WTC11 (cell line): ENCODE results near the gene KRT4. TPM values are rescaled to one million over a fixed set of nuclear protein-coding genes. Genes with fewer than 3 reads are reported as not detected.

Experiments
- ATAC-seq: fragments of 200-7000 bp; cut with Tn5 transposase; 2 replicates; pipeline ENCODE4 v1.10.0; 2021; ENCODE audit warnings: mild to moderate bottlenecking, moderate library complexity
- CTCF ChIA-PET: fragments of 300-600 bp; sonication (Branson Sonifier 250); formaldehyde crosslinking; loops from one replicate; lab custom pipeline; 2021; ENCODE audit warnings: antibody characterized with exemption; lab: Charles Lee
- POLR2A ChIA-PET: fragments of 350-600 bp; sonication (Branson Sonifier 250); formaldehyde crosslinking; loops from one replicate; lab custom pipeline; 2021; ENCODE audit warnings: antibody characterized with exemption; lab: Charles Lee
- DNase-seq: peaks from one replicate; pipeline ENCODE4 v3.0.0; 2021; ENCODE audit warnings: low spot score
- H3K27ac Mint-ChIP-seq: 2 replicates; pipeline ENCODE4 v1.8.0; 2021; ENCODE audit warnings: mixed read lengths
- H3K27me3 Mint-ChIP-seq: 2 replicates; pipeline ENCODE4 v1.8.0; 2021; ENCODE audit warnings: low read depth, mild to moderate bottlenecking, moderate library complexity, mixed read lengths
- H3K36me3 Mint-ChIP-seq: 2 replicates; pipeline ENCODE4 v1.8.0; 2021; ENCODE audit warnings: mixed read lengths
- H3K4me1 Mint-ChIP-seq: 2 replicates; pipeline ENCODE4 v1.8.0; 2022; ENCODE audit warnings: mixed read lengths
- H3K4me3 Mint-ChIP-seq: 2 replicates; pipeline ENCODE4 v1.8.0; 2021; ENCODE audit warnings: mild to moderate bottlenecking, moderate library complexity, mixed read lengths
- H3K9me3 Mint-ChIP-seq: 2 replicates; pipeline ENCODE4 v1.8.0; 2021; ENCODE audit warnings: mixed read lengths
- ARID4B ChIP-seq: sonication (generic); formaldehyde crosslinking; IDR thresholded peaks from 2 replicates; pipeline ENCODE4 v1.8.0; 2023; ENCODE audit warnings: missing genetic modification reagents, mild to moderate bottlenecking, borderline replicate concordance
- ATF1 ChIP-seq: sonication (generic); formaldehyde crosslinking; IDR thresholded peaks from 2 replicates; pipeline ENCODE4 v1.8.1; 2023; ENCODE audit warnings: mild to moderate bottlenecking, moderate library complexity, missing genetic modification reagents
- EMX1 ChIP-seq: fragments of 250-450 bp; sonication (Bioruptor Pico); IDR thresholded peaks from 2 replicates; pipeline ENCODE4 v1.8.0; 2021; ENCODE audit warnings: mild to moderate bottlenecking
- FOXJ3 ChIP-seq: sonication (generic); formaldehyde crosslinking; IDR thresholded peaks from 2 replicates; pipeline ENCODE4 v1.9.0; 2021; ENCODE audit warnings: missing genetic modification reagents, mild to moderate bottlenecking, borderline replicate concordance
- GTF2I ChIP-seq: fragments of 250-450 bp; sonication (Bioruptor Pico); conservative IDR thresholded peaks from 2 replicates; pipeline ENCODE4 v1.4.0; 2021; ENCODE audit warnings: mild to moderate bottlenecking
- MXD4 ChIP-seq: fragments of 250-450 bp; sonication (Bioruptor Pico); IDR thresholded peaks from 2 replicates; pipeline ENCODE4 v1.8.0; 2021; ENCODE audit warnings: mild to moderate bottlenecking, moderate library complexity, borderline replicate concordance
- NFATC4 ChIP-seq: fragments of 250-450 bp; sonication (Bioruptor Pico); IDR thresholded peaks from 2 replicates; pipeline ENCODE4 v1.9.0; 2021; ENCODE audit warnings: mild to moderate bottlenecking
- NFYB ChIP-seq: sonication (generic); formaldehyde crosslinking; conservative IDR thresholded peaks from 2 replicates; pipeline ENCODE4 v1.8.0; 2022; ENCODE audit warnings: low read depth, missing genetic modification reagents
- NR1H2 ChIP-seq: sonication (generic); formaldehyde crosslinking; IDR thresholded peaks from 2 replicates; pipeline ENCODE4 v1.9.0; 2021; ENCODE audit warnings: mild to moderate bottlenecking, moderate library complexity, missing genetic modification reagents
- OVOL2 ChIP-seq: fragments of 250-450 bp; sonication (Bioruptor Pico); IDR thresholded peaks from 2 replicates; pipeline ENCODE4 v1.9.0; 2021; ENCODE audit warnings: mild to moderate bottlenecking, borderline replicate concordance
- SMAD3 ChIP-seq: sonication (generic); formaldehyde crosslinking; IDR thresholded peaks from 2 replicates; pipeline ENCODE4 v1.8.0; 2022; ENCODE audit warnings: missing genetic modification reagents, mild to moderate bottlenecking, borderline replicate concordance
- TEAD4 ChIP-seq: sonication (generic); formaldehyde crosslinking; IDR thresholded peaks from 2 replicates; pipeline ENCODE4 v1.8.0; 2022; ENCODE audit warnings: mild to moderate bottlenecking, missing genetic modification reagents
- TP53 ChIP-seq: sonication (generic); formaldehyde crosslinking; IDR thresholded peaks from 2 replicates; pipeline ENCODE4 v1.8.1; 2023; ENCODE audit warnings: mild to moderate bottlenecking, missing genetic modification reagents
- ZNF121 ChIP-seq: sonication (generic); formaldehyde crosslinking; IDR thresholded peaks from 2 replicates; pipeline ENCODE4 v1.8.0; 2023; ENCODE audit warnings: missing genetic modification reagents
- ZNF138 ChIP-seq: sonication (generic); formaldehyde crosslinking; conservative IDR thresholded peaks from 2 replicates; pipeline ENCODE4 v1.8.1; 2022; ENCODE audit warnings: mild to moderate bottlenecking, moderate library complexity, missing genetic modification reagents
- ZNF232 ChIP-seq: sonication (generic); formaldehyde crosslinking; IDR thresholded peaks from 2 replicates; pipeline ENCODE4 v1.8.0; 2022; ENCODE audit warnings: mild to moderate bottlenecking, missing genetic modification reagents
- ZNF263 ChIP-seq: sonication (generic); formaldehyde crosslinking; IDR thresholded peaks from 2 replicates; pipeline ENCODE4 v1.8.1; 2022; ENCODE audit warnings: low read depth, mild to moderate bottlenecking, moderate library complexity, missing genetic modification reagents
- ZNF281 ChIP-seq: sonication (generic); formaldehyde crosslinking; IDR thresholded peaks from 2 replicates; pipeline ENCODE4 v1.8.0; 2023; ENCODE audit warnings: mild to moderate bottlenecking, missing genetic modification reagents
- ZNF317 ChIP-seq: sonication (generic); formaldehyde crosslinking; IDR thresholded peaks from 2 replicates; pipeline ENCODE4 v1.8.1; 2023; ENCODE audit warnings: low read depth, mild to moderate bottlenecking, moderate library complexity, missing genetic modification reagents, borderline replicate concordance
- ZNF416 ChIP-seq: fragments of 250-450 bp; sonication (Bioruptor Pico); IDR thresholded peaks from 2 replicates; pipeline ENCODE4 v1.9.0; 2021; ENCODE audit warnings: mild to moderate bottlenecking, inconsistent platforms
- ZSCAN18 ChIP-seq: fragments of 250-450 bp; sonication (Bioruptor Pico); IDR thresholded peaks from 2 replicates; pipeline ENCODE4 v2.1.2; 2022; ENCODE audit warnings: mild to moderate bottlenecking, moderate library complexity
- total RNA-seq: library from RNA; stranded (reverse); gene quantifications from 3 replicates; pipeline ENCODE4 v1.2.3, GENCODE V29; 2021

KRT4 gene
- total RNA-seq, 1 experiment from 2014 or later = not detected

GRCh38 chr12:52798671-52799504 is 15.0 kb downstream of the KRT4 start:
- Mint-ChIP-seq H3K36me3 (no peaks in the 10 kb centered on the region), H3K27ac (no peak overlapping the region)
- POLR2A ChIA-PET = no interaction called here

GRCh38 chr12:52798003-52798670 is 15.8 kb downstream of the KRT4 start:
- no peaks in the 10 kb centered on the region for H3K36me3 Mint-ChIP-seq
- CTCF ChIA-PET = interaction anchor here (0.8 kb wide), 1 partner anchor 82 kb away, joined by 3 read pairs; no protein-coding TSS in a partner anchor
- TF ChIP-seq MXD4 (CRISPR knock-in tag) = no peak
- no peak for TF ChIP-seq TEAD4 (CRISPR knock-in tag)
- TF ChIP-seq NFYB (CRISPR knock-in tag) = no peak
- TF ChIP-seq ZNF263 (CRISPR knock-in tag) = no peak
- TF ChIP-seq ARID4B (CRISPR knock-in tag) = no peak
- TF ChIP-seq ZNF121 (CRISPR knock-in tag) = no peak
- TF ChIP-seq SMAD3 (CRISPR knock-in tag) = no peak
- no peak for TF ChIP-seq NR1H2 (CRISPR knock-in tag)
- no peak for TF ChIP-seq GTF2I (CRISPR knock-in tag)
- TF ChIP-seq FOXJ3 (CRISPR knock-in tag) = no peak
- no peak for TF ChIP-seq TP53
- TF ChIP-seq ATF1 (CRISPR knock-in tag) = no peak
- TF ChIP-seq ZNF281 (CRISPR knock-in tag) = no peak
- TF ChIP-seq ZNF232 = no peak
- no peak for TF ChIP-seq ZNF317 (CRISPR knock-in tag)
- no peak for TF ChIP-seq ZNF138 (CRISPR knock-in tag)
- TF ChIP-seq NFATC4 (CRISPR knock-in tag) = no peak
- TF ChIP-seq, all 79 proteins: peak for 0
- Mint-ChIP-seq H3K4me1 (peaks cover 29% of the 10 kb centered on the region), H3K27ac (no peak overlapping the region), H3K27me3 (no peaks in the 10 kb centered on the region; the same call in 1 of the 2 replicates), H3K4me3 (no peak overlapping the region), H3K9me3 (no peaks in the 10 kb centered on the region)
- POLR2A ChIA-PET = no interaction called here
- DNase-seq (no peak), ATAC-seq (no peak)

More at GRCh38 chr12:52798671-52799504, 15.0 kb downstream of the KRT4 start:
- no peak for ATAC-seq
- Mint-ChIP-seq H3K4me3 (no peak overlapping the region), H3K4me1 (peaks cover 31% of the 10 kb centered on the region), H3K27me3 (no peaks in the 10 kb centered on the region; the same call in 1 of the 2 replicates), H3K9me3 (no peaks in the 10 kb centered on the region)
- CTCF ChIA-PET = interaction anchor here (0.7 to 0.8 kb wide), 2 partner anchors 17 to 81 kb away, joined by 3 to 4 read pairs; no protein-coding TSS in a partner anchor
- no peak for TF ChIP-seq ZNF317 (CRISPR knock-in tag)
- no peak for TF ChIP-seq OVOL2 (CRISPR knock-in tag)
- no peak for TF ChIP-seq EMX1 (CRISPR knock-in tag)
- TF ChIP-seq ZNF416 = no peak
- TF ChIP-seq ZSCAN18 (CRISPR knock-in tag) = no peak
- DNase-seq = no peak
